HEK293 (cell line): Measurements from ENCODE around the gene TTC23.

Experiments used
- CTCF ChIP-seq: fragments of 450-650 bp; formaldehyde crosslinking; IDR thresholded peaks from 2 replicates; pipeline ENCODE4 v1.5.1; 2016; ENCODE audit warnings: missing biosample characterization, missing genetic modification characterization
- PRDM10 ChIP-seq: fragments of 450-650 bp; formaldehyde crosslinking; IDR thresholded peaks from 2 replicates; pipeline ENCODE4 v1.5.1; 2016; ENCODE audit warnings: missing biosample characterization, missing genetic modification characterization
- TRIM28 ChIP-seq: IDR thresholded peaks from 2 replicates; pipeline ENCODE4 v1.6.1; 2011; ENCODE audit warnings: low read length, control low read depth, borderline replicate concordance
- YY2 ChIP-seq: fragments of 450-650 bp; formaldehyde crosslinking; IDR thresholded peaks from 2 replicates; pipeline ENCODE4 v1.5.1; 2016; ENCODE audit warnings: missing biosample characterization, missing genetic modification characterization
- ZNF16 ChIP-seq: fragments of 450-650 bp; formaldehyde crosslinking; IDR thresholded peaks from 2 replicates; pipeline ENCODE4 v1.5.1; 2016; ENCODE audit warnings: low read depth, missing biosample characterization, missing genetic modification characterization
- ZNF280D ChIP-seq: fragments of 450-650 bp; formaldehyde crosslinking; IDR thresholded peaks from 2 replicates; pipeline ENCODE4 v1.5.1; 2016; ENCODE audit warnings: missing biosample characterization, missing genetic modification characterization
- ZNF398 ChIP-seq: fragments of 450-650 bp; formaldehyde crosslinking; IDR thresholded peaks from 2 replicates; pipeline ENCODE4 v1.5.1; 2017; ENCODE audit warnings: missing biosample characterization, missing genetic modification characterization
- ZNF423 ChIP-seq: fragments of 450-650 bp; formaldehyde crosslinking; IDR thresholded peaks from 2 replicates; pipeline ENCODE4 v1.5.1; 2016; ENCODE audit warnings: missing biosample characterization, missing genetic modification characterization
- ZNF600 ChIP-seq: fragments of 450-650 bp; formaldehyde crosslinking; IDR thresholded peaks from 2 replicates; pipeline ENCODE4 v1.5.1; 2016; ENCODE audit warnings: missing biosample characterization, missing genetic modification characterization
- ZNF645 ChIP-seq: fragments of 450-650 bp; formaldehyde crosslinking; IDR thresholded peaks from 2 replicates; pipeline ENCODE4; 2016; ENCODE audit warnings: missing biosample characterization, missing genetic modification characterization
- ZSCAN18 ChIP-seq: fragments of 450-650 bp; formaldehyde crosslinking; IDR thresholded peaks from 2 replicates; pipeline ENCODE4 v1.5.1; 2016; ENCODE audit warnings: missing biosample characterization, missing genetic modification characterization

GRCh38 chr15:99257107-99257750 is 7.8 kb upstream of the TTC23 start:
- TF ChIP-seq ZNF600 (tag by site-specific recombination) (no peak), ZNF398 (tag by site-specific recombination) (no peak), CTCF (tag by site-specific recombination) (no peak), ZSCAN18 (tag by site-specific recombination) (no peak), PRDM10 (tag by site-specific recombination) (no peak), ZNF280D (tag by site-specific recombination) (no peak), YY2 (no peak), TRIM28 (no peak), ZNF645 (no peak), ZNF16 (no peak), ZNF423 (tag by site-specific recombination) (no peak)
